Caco-2 (cell line): ENCODE data around the gene PLXNA2. TPM values are rescaled to one million over a fixed set of nuclear protein-coding genes. Genes with fewer than 3 reads are reported as not detected.

ENCODE experiments used
- BruUV-seq: library from RNA; stranded (reverse); fragments of 400-500 nt; replicated peaks from 2 replicates; lab custom pipeline; 2021; lab: Mats Ljungman, UMichigan
- CTCF ChIA-PET: fragments of 300-600 bp; sonication (Branson Sonifier 250); formaldehyde crosslinking; loops from one replicate; lab custom pipeline; 2022; ENCODE audit warnings: antibody characterized with exemption; lab: Charles Lee
- POLR2A ChIA-PET: fragments of 300-600 bp; sonication (Branson Sonifier 250); formaldehyde crosslinking; loops from one replicate; lab custom pipeline; 2022; ENCODE audit warnings: antibody characterized with exemption; lab: Charles Lee
- DNase-seq, 2 experiments: peaks; one replicate each; pipeline versions ENCODE4 v3.0.0 to v3.0.0-alpha.2; 2020 to 2022
- H3K27me3 ChIP-seq: replicated peaks from 2 replicates; pipeline ENCODE4 v1.6.0; 2011; ENCODE audit warnings: low read length; ENCODE audit not compliant: control insufficient read depth, insufficient read depth
- H3K36me3 ChIP-seq: 2 replicates; pipeline ENCODE4 v1.5.1; 2011; ENCODE audit warnings: low read length; ENCODE audit not compliant: control insufficient read depth, insufficient read depth
- H3K4me1 ChIP-seq: fragments of 250-450 bp; sonication (Bioruptor Pico); 2 replicates; pipeline ENCODE4 v1.5.1; 2020; ENCODE audit warnings: mild to moderate bottlenecking
- H3K4me3 ChIP-seq: 2 replicates; pipeline ENCODE4 v1.5.1; 2011; ENCODE audit warnings: low read depth, mild to moderate bottlenecking, control low read depth, low read length
- H3K9me3 ChIP-seq: fragments of 250-450 bp; sonication (Bioruptor Pico); 2 replicates; pipeline ENCODE4 v1.5.1; 2020; ENCODE audit warnings: mild to moderate bottlenecking, moderate library complexity
- H3K27ac Mint-ChIP-seq: one replicate; pipeline ENCODE4 v1.8.0; 2022; ENCODE audit warnings: mixed read lengths; ENCODE audit not compliant: unreplicated experiment
- H3K27me3 Mint-ChIP-seq: one replicate; pipeline ENCODE4 v1.8.0; 2022; ENCODE audit warnings: mixed read lengths; ENCODE audit not compliant: insufficient read depth, unreplicated experiment
- H3K36me3 Mint-ChIP-seq: one replicate; pipeline ENCODE4 v1.8.0; 2022; ENCODE audit warnings: mild to moderate bottlenecking, mixed read lengths; ENCODE audit not compliant: insufficient read depth, unreplicated experiment
- H3K4me1 Mint-ChIP-seq: one replicate; pipeline ENCODE4 v1.8.0; 2022; ENCODE audit warnings: low read depth, mixed read lengths; ENCODE audit not compliant: unreplicated experiment
- H3K4me3 Mint-ChIP-seq: one replicate; pipeline ENCODE4 v1.8.0; 2022; ENCODE audit warnings: mild to moderate bottlenecking, moderate library complexity, mixed read lengths; ENCODE audit not compliant: unreplicated experiment
- H3K9me3 Mint-ChIP-seq: one replicate; pipeline ENCODE4 v1.8.0; 2022; ENCODE audit warnings: mixed read lengths; ENCODE audit not compliant: unreplicated experiment
- intact Hi-C: fragments of 100-400 bp; cut with micrococcal nuclease; formaldehyde crosslinking; loops from one replicate; pipeline ENCODE4 v1.10.0; 2022; ENCODE audit not compliant: unreplicated experiment
- total RNA-seq: library from RNA; stranded (reverse); gene quantifications from 2 replicates; pipeline ENCODE4 v1.2.3, GENCODE V29; 2022
- TF ChIP-seq, protein P1 (sequence below), 2 experiments: fragments of 200-600 bp in 1 of 2; IDR thresholded peaks; 1 replicate in 1 of 2; 2 replicates in 1 of 2; pipeline versions ENCODE4 v1.5.1 to v1.8.0; 2011 to 2022; ENCODE audit warnings: antibody characterized with exemption in 1 of 2, control low read depth in 1 of 2, inconsistent platforms in 1 of 2, low read depth in 1 of 2, low read length in 1 of 2, mild to moderate bottlenecking in 1 of 2, moderate library complexity in 1 of 2; ENCODE audit not compliant: insufficient read depth in 1 of 2, severe bottlenecking in 1 of 2, unreplicated experiment in 1 of 2

Gene PLXNA2
- total RNA-seq, 1 experiment from 2014 or later: 3.2 TPM

DNA sequence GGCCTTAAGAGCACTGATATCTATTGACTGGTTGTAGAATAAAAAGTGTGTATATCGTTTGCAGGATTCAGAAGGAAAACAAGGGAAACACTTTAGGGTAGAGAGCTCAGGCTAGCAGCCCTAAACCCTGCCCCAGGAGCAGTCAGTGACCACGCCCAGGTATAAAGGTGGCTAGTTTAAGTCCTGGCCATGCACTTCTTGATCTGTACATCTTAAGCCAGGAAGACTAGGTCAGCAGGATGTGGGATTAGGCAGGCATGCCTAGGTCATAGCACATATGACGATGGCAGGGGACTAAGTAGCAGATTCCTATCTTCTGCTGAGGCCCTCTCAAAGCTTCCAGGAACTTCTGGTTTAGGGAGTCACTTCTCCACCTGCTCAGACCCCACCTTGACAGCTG is 175.3 kb downstream of the PLXNA2 start:
- POLR2A ChIA-PET: no interaction called here
- TF ChIP-seq, protein P1, sequence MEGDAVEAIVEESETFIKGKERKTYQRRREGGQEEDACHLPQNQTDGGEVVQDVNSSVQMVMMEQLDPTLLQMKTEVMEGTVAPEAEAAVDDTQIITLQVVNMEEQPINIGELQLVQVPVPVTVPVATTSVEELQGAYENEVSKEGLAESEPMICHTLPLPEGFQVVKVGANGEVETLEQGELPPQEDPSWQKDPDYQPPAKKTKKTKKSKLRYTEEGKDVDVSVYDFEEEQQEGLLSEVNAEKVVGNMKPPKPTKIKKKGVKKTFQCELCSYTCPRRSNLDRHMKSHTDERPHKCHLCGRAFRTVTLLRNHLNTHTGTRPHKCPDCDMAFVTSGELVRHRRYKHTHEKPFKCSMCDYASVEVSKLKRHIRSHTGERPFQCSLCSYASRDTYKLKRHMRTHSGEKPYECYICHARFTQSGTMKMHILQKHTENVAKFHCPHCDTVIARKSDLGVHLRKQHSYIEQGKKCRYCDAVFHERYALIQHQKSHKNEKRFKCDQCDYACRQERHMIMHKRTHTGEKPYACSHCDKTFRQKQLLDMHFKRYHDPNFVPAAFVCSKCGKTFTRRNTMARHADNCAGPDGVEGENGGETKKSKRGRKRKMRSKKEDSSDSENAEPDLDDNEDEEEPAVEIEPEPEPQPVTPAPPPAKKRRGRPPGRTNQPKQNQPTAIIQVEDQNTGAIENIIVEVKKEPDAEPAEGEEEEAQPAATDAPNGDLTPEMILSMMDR (IDR thresholded peaks at IDR 0.05; ENCODE audit: insufficient read depth in 1 of 2, low read depth in 1 of 2, low read length in 1 of 2, severe bottlenecking in 1 of 2, unreplicated experiment in 1 of 2): no peak
- no peak overlapping the region for H3K27ac Mint-ChIP-seq
- intact Hi-C loops: no loop called here
- H3K27me3 Mint-ChIP-seq: no peaks in the 10 kb centered on the region
- H3K9me3 Mint-ChIP-seq: no peaks in the 10 kb centered on the region
- H3K4me3 Mint-ChIP-seq: no peak overlapping the region
- no TSS peak for BruUV-seq
- no peaks in the 10 kb centered on the region for H3K4me1 ChIP-seq
- H3K4me3 ChIP-seq: no peak overlapping the region
- H3K36me3 Mint-ChIP-seq: no peaks in the 10 kb centered on the region
- H3K36me3 ChIP-seq: no peaks in the 10 kb centered on the region
- H3K9me3 ChIP-seq: no peaks in the 10 kb centered on the region
- DNase-seq: no peak
- H3K4me1 Mint-ChIP-seq: no peaks in the 10 kb centered on the region
- CTCF ChIA-PET: no interaction called here
- H3K27me3 ChIP-seq: no peaks in the 10 kb centered on the region; the same call in 1 of the 2 replicates

DNA sequence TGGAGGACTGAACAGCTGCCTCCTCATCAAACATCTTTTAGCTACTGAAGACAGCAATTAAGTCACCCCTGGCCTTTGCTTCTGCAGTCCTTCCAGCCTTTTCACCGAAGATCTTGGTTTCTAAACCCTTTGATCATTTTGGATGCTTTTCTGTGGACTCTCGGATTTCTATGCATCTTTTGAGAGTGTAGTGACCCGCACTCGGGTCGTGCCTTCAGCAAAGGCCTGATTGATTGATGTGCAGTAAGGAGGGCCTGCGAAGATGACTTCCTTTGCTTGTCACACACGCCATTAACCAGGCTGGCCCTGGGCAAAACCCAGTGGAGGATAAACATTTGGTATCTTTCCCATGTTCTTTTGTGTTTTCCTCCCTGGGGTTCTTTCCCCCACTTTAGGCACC is 175.8 kb downstream of the PLXNA2 start:
- Histone ChIP-seq H3K4me3 (no peak overlapping the region), H3K4me1 (no peaks in the 10 kb centered on the region), H3K27me3 (no peaks in the 10 kb centered on the region; the same call in 1 of the 2 replicates), H3K9me3 (no peaks in the 10 kb centered on the region), H3K36me3 (no peaks in the 10 kb centered on the region)
- no peak overlapping the region for H3K4me3 Mint-ChIP-seq
- TF ChIP-seq, protein P1 (IDR thresholded peaks at IDR 0.05; ENCODE audit: insufficient read depth in 1 of 2, low read depth in 1 of 2, low read length in 1 of 2, severe bottlenecking in 1 of 2, unreplicated experiment in 1 of 2): no peak
- ChIA-PET POLR2A (no interaction called here), CTCF (no interaction called here)
- no peaks in the 10 kb centered on the region for H3K9me3 Mint-ChIP-seq
- no peaks in the 10 kb centered on the region for H3K4me1 Mint-ChIP-seq
- intact Hi-C loops: no loop called here
- no peak for DNase-seq
- BruUV-seq: no TSS peak
- H3K27me3 Mint-ChIP-seq: no peaks in the 10 kb centered on the region
- H3K36me3 Mint-ChIP-seq: no peaks in the 10 kb centered on the region
- H3K27ac Mint-ChIP-seq: no peak overlapping the region

DNA sequence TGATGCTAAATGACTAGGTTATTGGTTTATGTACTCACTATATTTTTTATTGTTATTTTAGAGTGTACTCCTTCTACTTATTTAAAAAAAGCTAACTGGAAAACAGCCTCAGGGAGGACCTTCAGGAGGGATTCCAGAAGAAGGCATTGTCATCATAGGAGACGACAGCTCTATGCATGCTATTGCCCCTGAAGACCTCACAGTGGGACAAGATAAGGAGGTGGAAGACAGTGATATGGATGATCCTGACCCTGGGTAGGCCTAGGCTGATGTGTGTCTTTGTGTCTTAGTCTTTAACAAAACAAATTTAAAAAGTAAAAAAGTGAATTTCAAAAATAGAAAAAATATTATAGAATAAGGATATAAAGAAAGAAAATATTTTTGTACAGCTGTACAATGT is 177.6 kb downstream of the PLXNA2 start:
- H3K9me3 Mint-ChIP-seq: no peaks in the 10 kb centered on the region
- POLR2A ChIA-PET: no interaction called here

More for the DNA sequence above, 177.6 kb downstream of the PLXNA2 start:
- Histone ChIP-seq H3K27me3 (no peaks in the 10 kb centered on the region; the same call in none of the 2 replicates), H3K4me1 (no peaks in the 10 kb centered on the region), H3K9me3 (no peaks in the 10 kb centered on the region), H3K4me3 (no peak overlapping the region), H3K36me3 (no peaks in the 10 kb centered on the region)
- DNase-seq: no peak
- Mint-ChIP-seq H3K27ac (no peak overlapping the region), H3K4me3 (no peak overlapping the region), H3K4me1 (no peaks in the 10 kb centered on the region), H3K36me3 (no peaks in the 10 kb centered on the region), H3K27me3 (no peaks in the 10 kb centered on the region)
- intact Hi-C loops: no loop called here
- CTCF ChIA-PET: interaction anchor here (0.7 kb wide), 1 partner anchor 223 kb away, joined by 4 read pairs; no protein-coding TSS in a partner anchor
- BruUV-seq: no TSS peak
- TF ChIP-seq, protein P1 (IDR thresholded peaks at IDR 0.05; ENCODE audit: insufficient read depth in 1 of 2, low read depth in 1 of 2, low read length in 1 of 2, severe bottlenecking in 1 of 2, unreplicated experiment in 1 of 2): no peak
